COLO668 (cell line): ENCODE measurements around the gene SMOC2.

Source experiments
- DNase-seq: peaks from one replicate; lab custom pipeline; 2025; ENCODE audit not compliant: unreplicated experiment; lab: John Stamatoyannopoulos, UW

SMOC2 gene

GRCh38 chr6:168415098-168415992 lies 25.6 kb upstream of the SMOC2 start:
- DNase-seq = no peak

- DNase-seq = no peak
These were observed 24.9 kb upstream of the SMOC2 start for GRCh38 chr6:168415993-168416530.

- no peak for DNase-seq
These were observed 24.5 kb upstream of the SMOC2 start for GRCh38 chr6:168416531-168416930.

- peak; percentile 61 for DNase-seq
These were observed 23.8 kb upstream of the SMOC2 start for GRCh38 chr6:168417191-168417590.

- no peak for DNase-seq
These were observed 23.1 kb upstream of the SMOC2 start for GRCh38 chr6:168417679-168418557.

- DNase-seq = no peak
These were observed 22.3 kb upstream of the SMOC2 start for GRCh38 chr6:168418711-168419121.

- DNase-seq = no peak
These were observed 21.4 kb upstream of the SMOC2 start for GRCh38 chr6:168419569-168419968.

- no peak for DNase-seq
These were observed 20.9 kb upstream of the SMOC2 start for GRCh38 chr6:168420084-168420483.

- DNase-seq = no peak
These were observed 20.3 kb upstream of the SMOC2 start for GRCh38 chr6:168420706-168421105.

GRCh38 chr6:168427184-168427583 lies 13.8 kb upstream of the SMOC2 start:
- DNase-seq = no peak

- no peak for DNase-seq
These were observed 12.7 kb upstream of the SMOC2 start for GRCh38 chr6:168428052-168428826.

GRCh38 chr6:168428863-168429262 lies 12.1 kb upstream of the SMOC2 start:
- no peak for DNase-seq

GRCh38 chr6:168432196-168432595 lies 8.8 kb upstream of the SMOC2 start:
- DNase-seq = no peak

- no peak for DNase-seq
These were observed 7.1 kb upstream of the SMOC2 start for GRCh38 chr6:168433898-168434297.

- DNase-seq = no peak
These were observed 6.5 kb upstream of the SMOC2 start for GRCh38 chr6:168434505-168434904.

GRCh38 chr6:168437751-168438150 lies 3.2 kb upstream of the SMOC2 start:
- no peak for DNase-seq

GRCh38 chr6:168438783-168439520 lies 2.0 kb upstream of the SMOC2 start:
- DNase-seq = no peak

GRCh38 chr6:168439794-168440450 lies 1.1 kb upstream of the SMOC2 start:
- no peak for DNase-seq
